GM18861 (cell line): ENCODE data around the gene NRCAM.
"Not testable (repeated sequence)": the region's sequence is repeated elsewhere in the genome, so short reads cannot be mapped to it uniquely, and the experiment has no call there.

Experiments
- ATAC-seq: cut with Tn5 transposase; IDR thresholded peaks from one replicate; pipeline ENCODE4 v1.9.1; 2021; ENCODE audit not compliant: unreplicated experiment

NRCAM gene

DNA sequence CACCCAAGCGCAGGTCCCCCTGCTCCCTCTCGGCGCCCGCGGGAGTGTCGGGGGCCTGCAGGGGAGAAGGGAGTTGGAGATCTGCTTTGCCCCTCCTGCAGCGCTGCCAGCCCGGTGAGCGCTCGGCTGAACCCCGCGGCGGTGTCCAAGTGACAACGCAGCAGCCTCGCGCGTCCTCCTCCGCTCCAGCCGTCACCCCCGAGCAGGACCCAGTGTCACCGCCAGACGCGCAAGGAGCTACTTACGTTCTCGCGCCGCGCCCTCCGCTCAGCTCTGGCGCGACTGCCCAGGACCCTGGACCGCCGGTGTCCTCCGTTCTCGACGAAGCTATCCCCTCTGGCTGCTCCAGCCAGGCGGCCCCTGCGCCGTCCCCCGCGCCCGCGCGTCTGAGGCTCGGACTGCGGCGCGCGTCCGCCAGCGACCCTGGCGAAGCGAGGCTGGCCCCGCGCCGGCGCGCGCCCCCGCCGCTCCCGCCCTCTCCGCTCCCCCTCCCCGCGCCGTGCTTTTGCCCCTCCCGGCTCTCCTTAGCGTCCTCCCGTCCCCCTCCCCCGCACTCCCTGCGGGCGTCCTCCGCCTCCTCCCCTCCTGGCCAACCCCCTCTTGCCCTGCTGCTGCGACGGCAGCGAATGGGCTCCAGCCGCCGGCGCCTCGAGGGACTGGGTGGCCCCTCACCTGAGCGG is at the start of gene NRCAM:
TSS of gene NRCAM (minus strand) at position 439 of the 680 bp plus-strand sequence. CDS start 216,372 bp downstream, outside the sequence.
- no peak for ATAC-seq

DNA sequence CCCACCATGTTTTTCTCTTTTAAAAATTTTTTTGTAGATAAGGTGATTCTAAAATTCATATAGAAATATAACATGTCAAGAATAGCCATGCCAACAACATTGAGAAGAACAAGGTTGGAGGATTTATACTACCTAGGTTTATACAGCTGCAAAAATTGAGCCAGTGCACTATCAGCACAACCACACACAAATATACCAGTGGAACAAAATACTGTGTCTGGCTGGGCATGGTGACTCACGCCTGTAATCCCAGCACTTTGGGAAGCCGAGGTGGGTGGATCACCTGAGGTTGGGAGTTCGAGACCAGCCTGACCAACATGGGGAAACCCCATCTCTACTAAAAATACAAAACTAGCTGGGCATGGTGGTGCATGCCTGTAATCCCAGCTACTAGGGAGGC is 48.3 kb upstream of the NRCAM start:
- not testable (repeated sequence) for ATAC-seq

DNA sequence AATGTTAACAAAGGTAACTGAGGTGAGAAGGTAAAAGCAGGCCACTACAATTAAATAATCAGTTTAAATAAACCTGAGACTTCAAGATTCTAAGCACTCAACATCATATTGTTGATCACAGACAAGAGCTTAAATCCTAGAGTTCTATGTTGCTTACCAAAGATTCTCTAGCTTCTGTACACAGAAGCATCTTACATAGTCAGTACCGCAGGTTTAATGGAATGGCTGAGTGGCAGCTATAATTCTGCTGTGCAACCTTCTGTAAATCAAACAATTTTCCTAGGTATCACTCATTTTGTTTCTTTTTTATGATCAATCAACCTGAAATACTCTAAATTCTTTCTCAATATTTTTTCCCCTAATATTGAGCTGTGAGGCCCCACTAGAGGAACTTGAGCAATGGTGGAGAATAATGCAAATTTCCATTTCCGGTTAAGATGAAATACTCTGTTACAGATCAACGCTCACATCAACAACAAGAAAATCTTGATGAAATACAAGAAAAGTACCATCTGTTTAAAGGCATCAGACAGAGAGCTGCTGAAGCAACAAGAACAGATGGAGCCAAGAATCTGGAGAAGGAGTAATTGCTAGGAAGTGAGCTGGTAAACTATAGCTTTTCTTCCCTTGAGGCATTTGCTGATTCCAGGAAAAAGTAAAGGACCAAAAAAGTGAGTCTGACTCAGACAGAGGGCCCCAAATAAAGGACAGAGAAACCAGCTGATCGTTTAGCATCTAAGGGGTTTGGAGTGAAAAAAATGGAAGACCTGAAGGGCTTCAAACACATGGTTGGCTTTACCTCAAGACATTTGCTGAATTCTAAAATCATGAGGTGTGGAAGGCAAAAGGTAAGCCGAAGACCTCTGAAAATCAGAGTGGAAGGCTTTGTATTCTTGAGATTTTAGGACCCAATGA is 47.1 kb upstream of the NRCAM start:
- ATAC-seq, result peak; percentile 97

DNA sequence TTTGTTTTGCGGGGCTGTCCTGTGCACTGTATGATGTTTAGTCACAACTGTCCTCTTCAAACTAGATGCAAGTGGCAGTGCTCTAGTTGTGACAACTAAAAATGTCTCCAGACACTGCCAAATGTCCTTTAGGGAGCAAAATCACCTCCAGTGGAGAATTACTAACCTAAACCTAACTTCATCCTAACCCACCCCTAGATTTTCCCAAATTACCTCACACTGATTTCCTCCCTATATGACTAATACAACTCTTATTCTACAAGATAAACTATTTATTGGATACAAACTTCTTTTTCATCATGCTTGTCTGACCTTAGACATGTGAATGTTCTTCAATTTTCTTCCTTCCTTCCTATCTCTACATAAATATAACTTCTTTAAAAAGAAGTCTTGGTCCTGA is 43.3 kb upstream of the NRCAM start:
- no peak for ATAC-seq

DNA sequence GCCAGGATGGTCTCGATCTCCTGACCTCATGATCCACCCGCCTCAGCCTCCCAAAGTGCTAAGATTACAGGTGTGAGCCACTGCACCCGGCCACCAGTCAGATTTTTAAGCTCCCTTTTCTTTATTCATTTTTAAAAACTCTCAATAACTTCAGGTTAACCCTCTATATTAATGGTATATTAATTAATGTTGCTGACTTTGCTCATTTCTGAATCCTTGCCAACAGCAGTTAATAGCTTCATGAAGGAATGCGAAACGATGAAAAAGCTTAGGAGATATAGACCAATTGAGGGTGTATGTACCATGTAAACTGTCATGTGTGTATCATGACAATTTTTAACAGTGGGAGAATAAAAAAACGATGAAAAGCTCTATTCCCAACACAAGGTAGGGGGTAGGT is 42.2 kb upstream of the NRCAM start:
- no peak for ATAC-seq

DNA sequence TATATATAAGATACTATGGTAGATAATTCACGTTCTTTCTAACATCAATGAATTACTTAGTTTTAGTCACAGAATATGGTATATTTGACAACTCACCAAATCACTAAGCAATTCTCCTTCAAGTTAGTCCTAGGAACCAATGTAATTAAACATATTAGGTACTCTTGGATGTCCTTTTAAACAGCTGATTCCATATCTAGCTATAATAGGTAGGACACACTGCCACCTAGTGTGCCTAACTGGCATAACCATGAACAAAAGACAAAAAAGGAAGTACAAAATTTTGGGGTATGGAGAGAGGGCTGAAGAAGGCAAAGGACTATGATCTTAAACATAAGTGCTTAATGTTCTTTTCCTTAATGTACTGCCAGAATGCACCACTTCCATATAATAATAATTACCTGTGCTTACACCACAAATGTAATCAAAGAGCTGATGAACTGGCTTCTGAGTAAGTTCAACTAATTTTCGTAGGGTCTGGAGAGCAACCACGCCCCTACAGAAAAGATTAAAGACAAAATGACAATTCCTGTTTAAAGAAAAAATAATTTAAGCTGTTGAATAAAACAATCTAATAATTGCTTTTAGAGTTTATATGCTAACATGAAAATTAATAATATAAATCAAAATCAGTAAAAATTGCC is 41.0 kb upstream of the NRCAM start:
- peak; percentile 83 for ATAC-seq

DNA sequence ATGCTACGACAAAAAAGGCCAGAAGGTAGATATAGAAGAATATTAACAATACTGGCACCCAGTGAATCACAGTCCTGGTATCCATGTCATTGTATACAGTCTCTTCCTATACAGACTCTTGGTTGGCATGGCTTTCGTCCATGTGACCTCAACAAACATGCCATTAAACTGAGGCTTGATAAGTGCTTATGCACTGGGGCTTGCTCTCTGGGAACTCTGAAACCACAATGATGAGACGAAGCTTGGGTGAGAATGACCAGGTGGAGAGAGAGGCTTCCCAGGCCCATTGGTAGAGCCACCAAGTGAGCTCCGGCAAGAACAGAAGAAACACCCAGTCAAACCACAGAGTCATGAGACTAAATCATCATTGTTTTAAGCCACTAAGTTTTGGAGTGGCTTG is 36.5 kb upstream of the NRCAM start:
- no peak for ATAC-seq

DNA sequence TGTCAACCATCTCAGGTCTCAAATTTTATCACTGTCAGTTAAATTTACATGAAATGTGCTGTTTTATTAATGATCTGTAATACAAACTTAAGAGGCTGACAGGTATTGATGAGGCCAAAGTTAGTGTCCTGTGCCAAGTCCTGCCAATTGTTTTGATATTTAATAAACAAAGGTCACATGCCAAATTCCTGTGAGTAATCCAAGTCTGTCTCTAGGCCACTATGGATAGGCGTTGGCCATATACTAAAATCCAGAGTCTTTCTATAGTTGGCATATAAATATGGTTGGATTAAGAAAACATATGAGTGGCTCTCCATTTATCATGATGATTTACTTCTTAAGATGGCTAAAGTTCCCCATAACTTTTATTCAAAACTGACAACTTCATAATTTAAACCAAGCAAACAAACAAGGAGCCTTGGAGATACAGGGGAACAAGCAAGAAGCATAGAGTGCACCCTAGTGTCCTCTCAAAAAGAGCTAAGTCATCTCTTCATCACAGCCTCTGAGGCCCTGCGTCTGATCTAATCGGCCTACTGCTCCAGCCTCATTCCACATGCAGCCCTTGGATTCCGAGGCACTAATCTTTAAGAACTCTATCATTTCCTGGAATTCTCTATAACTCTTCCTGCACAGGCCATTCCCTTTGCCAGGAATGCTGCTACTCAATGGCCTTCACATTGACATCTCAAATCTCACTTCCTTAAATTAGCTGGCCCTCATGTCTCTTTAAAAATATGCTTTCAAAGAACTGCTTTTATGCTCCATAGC is 32.7 kb upstream of the NRCAM start:
- ATAC-seq, result no peak

DNA sequence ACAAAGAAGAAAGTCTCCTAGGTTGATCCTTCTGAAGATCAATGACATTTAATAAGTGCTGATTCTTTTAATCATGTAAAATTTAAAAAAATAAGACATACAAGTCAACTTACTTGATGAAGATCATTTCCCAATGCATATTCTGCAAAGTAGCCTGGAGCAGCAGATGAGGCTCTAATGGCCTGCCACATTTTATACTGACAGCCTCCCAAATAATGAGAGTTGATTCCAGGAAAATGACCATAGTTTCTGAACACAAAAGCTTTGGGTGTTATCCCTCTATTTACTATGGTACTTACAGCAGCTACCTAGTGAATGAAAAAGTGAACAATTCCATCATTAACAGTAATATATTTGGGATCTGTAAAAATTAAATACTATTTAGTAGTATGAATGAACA is 31.4 kb upstream of the NRCAM start:
- no peak for ATAC-seq

DNA sequence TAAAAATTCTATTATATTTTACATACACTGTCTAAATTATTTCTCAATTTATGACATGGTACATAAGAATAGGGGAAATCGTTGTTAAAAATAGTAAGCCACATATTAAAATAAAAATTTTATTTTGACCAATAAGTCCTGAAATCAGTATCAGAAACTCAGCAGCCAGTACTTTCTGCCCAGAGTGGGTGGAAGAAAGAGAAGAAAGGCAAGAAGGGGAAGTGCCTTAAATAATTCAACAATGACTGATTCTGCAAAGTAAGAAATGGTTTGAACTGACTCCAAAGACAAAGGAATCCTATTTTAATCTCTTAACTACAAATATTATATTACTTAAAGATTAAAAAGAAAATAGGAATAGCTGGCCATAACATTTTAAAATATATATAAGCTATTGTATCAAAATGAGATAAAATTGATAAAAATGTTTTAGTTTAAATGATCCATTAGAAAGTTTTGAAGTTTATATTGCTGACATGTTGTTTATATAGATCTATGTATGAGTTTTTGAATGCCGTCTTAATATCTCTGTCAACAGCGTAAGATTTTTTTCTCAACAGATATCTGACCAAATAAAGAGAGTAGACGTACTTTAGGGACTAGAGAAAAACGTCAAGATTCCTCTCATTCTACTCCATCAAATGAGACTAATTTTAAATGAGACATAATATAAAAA is 30.2 kb upstream of the NRCAM start:
- ATAC-seq, result no peak

DNA sequence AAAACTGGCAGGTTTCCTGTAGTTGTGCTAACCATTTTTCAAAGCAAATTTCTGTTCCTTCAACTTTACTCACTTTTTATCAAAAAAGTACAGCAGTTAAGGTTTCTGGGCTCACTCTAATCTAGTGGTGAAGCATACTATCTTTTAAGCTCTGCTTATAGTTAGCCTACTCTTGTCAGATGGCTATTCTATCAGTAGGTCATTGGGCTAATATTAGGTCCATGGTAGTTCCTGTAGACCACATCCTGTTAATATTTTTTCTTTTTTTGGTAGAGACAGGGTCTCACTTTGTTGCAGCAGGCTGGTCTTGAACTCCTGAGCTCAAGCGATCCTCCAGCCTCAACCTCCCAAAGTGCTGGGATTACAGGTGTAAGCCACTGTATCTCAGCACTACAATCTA is 27.9 kb upstream of the NRCAM start:
- ATAC-seq, result no peak

DNA sequence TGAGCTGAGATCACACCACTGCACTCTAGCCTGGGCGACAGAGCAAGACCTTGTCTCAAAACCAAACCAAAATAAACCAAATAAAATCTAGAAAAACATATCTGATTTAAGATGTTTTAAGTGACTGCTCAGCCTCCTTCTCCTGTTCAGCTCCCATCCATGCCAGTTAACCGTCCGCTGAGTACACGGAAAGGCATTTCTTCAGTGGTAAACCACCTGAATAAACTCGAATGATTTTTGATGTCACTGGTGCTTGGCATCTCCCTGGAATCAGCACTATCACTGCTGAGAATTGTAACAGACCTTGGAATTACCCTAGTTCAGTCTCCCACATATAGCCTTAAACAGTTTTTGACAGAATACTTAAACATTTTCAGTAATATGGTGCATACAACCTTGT is 24.1 kb upstream of the NRCAM start:
- no peak for ATAC-seq

DNA sequence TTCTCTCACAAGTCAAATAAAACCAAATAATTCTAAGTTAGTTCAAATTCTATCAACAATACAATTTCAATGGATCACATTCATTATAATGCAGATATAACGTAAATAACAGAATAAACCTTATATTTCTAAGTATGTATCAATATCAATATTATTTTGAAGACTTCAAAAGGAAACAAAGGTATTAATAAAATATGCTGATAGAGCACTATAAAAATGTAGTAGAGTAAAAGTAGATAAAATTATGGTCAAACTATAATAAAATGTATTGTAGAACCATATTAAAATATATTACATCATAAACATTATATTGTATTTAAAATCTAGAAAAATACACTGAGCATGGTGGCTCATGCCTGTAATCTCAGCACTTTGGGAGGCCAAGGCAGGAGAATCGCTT is 23.5 kb upstream of the NRCAM start:
- ATAC-seq, result no peak

DNA sequence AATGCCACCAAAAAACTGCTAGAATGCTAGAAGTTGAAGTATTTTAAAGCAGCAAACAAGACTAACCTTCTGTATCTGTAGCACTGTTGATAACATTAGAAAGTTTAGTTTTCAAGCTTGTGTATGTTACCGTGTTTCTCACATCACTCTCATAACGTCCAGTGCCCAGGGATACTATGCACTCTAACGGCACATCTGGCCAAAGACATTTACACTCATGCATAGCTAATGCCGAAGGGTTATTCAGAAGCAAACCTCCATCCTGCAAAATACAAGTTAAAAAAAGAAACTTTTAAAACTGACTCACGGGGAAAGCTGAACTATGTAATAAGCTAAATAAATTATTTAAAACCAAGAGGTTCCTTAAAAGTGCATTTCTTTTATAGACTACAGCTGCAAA is 22.9 kb upstream of the NRCAM start:
- ATAC-seq, result no peak

DNA sequence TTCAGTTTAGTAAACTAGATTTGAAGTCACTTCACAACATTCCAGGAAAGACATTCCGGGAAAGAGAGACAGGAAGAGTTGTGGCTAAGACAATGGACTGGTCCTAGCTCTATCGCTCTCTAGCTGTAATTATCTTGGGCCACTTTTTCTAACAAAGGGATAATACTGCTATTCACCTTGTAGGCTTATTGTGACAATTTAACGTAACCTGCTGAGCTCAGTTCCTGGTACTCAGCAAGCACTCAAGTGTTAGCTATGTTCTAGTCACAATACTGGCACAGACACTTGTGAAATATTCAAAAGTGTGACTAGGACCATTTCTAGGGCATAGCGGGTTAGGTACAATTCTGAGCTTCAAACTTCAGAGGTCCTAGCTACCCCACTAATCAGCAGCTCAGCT is 12.0 kb upstream of the NRCAM start:
- no peak for ATAC-seq

DNA sequence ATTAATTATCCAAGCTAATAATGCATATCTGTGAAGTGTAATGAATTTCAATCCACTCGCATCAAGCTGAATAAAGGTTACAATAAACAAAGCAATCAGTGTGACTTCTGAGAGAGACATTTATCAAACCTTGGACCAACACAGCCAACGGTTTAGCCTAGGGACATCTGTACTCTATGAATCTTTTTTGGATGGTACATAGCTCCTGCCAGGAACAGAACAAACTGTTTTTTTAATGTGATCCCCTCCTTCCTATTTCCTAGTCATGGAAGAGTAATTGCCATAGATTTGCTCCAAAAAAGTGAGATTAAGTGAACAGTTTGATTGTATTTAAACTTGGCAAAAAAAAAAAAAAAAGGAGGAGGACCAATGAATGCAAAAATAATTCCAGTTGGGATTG is 11.2 kb upstream of the NRCAM start:
- ATAC-seq, result no peak

DNA sequence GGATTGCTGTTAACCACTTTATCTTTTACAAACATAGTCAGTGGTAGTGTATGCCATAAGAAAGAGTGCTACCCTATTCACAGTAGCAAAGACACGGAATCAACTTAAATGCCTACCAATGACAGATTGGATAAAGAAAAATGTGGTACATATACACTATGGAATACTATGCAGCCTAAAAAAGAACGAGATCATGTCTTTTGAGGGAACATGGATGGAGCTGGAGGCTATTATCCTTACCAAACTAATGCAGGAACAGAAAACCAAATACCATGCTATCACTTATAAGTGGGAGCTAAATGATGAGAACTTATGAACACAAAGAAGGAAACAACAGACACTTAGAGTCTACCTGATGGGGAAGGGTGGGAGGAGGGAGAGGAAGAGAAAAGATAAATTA is 10.1 kb upstream of the NRCAM start:
- ATAC-seq, result not testable (repeated sequence)

DNA sequence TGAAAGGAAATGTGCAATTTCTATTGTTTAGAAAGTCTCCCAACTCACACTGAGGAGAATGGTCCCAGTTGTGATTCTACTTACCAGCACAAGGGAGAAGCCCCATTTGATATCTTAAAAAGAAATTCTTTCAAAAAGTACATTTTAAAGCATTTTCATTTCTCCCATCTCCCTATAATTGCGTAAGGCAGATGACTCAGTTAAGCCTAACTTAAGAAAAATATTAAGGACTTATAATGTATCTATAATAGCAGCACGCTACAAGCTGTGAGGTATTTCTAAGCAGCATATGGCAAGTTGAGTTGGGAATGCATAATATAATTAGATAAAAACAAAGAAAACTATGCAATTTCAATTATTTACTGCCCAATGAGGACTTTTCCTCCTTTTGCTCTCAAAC is 8.5 kb upstream of the NRCAM start:
- ATAC-seq, result no peak

DNA sequence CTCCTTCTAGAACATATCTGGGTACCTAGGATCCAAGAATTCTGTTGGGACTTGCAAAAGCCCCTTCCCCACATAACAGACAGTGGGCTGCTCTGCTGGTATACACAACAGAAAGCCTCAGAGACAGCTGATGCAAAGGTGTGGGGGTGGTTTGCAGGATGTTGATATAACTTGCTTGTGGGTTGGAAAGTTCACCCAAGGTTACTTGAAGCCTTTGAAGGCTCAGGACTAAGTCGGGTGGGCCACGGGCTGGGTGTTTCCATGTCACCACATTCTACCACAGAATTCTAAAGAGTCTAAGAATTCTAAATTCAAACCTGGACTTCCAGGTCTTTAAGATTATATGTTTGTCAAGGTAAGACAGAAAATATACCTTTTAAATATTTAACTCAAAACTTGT is 7.4 kb upstream of the NRCAM start:
- ATAC-seq, result no peak

DNA sequence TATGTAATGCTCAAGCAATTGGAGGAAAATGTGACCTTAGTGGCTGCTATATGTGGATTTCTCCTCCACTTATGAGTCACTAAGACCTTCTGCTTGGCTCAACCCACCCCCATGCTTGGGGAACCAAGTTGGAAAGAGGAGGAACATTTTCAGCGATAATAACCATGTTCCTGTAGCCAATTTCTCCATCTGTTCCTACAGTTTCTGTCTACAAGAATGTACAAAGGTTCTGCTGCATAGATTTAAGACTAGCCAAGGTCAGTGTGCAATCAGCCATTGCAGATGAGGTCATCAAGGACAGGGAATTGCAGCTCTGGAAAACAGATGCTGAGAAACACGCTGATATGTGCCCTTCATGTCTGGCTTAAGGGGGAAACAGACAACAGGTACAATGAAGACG is 5.6 kb upstream of the NRCAM start:
- ATAC-seq, result no peak

DNA sequence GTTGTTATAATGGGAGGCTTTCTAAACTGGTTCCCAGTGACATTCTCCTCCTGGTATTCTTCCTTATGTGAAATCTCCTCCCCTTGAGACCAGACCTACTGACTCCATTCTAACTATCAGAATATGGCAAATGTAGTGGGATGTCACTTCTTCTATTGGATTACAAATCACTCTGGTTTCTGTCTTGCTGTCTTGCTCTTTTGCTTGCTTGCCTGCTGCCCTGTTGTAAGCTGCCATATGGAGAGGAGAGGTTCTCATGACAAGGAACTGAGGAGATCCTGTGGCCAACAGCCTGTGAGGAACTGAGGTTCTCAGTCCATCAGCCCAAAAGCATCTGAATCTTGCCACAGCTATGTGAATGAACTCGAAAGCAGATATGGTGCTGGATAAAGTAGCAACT is 4.7 kb upstream of the NRCAM start:
- no peak for ATAC-seq
